Measurements from ENCODE around the gene HCFC2.

DNA sequence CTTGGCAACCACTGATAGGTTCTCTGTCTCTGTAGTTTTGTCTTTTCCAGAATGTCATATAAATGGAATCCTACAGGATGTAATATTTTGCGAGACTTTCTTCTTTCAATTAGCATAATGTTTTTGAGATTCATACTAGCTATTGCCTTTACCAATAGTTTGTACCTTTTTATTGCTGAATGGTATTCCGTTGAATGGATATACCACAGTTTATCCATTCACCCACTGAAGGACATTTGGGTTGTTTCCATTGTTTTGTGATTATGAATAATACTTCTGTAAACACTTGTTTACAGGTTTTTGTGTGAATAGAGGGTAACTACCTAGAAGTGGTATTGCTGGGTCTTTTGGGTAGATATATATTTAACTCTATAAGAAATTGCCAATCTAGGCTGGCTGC, 40.6 kb upstream of the HCFC2 start:
- TF ChIP-seq, protein P1, sequence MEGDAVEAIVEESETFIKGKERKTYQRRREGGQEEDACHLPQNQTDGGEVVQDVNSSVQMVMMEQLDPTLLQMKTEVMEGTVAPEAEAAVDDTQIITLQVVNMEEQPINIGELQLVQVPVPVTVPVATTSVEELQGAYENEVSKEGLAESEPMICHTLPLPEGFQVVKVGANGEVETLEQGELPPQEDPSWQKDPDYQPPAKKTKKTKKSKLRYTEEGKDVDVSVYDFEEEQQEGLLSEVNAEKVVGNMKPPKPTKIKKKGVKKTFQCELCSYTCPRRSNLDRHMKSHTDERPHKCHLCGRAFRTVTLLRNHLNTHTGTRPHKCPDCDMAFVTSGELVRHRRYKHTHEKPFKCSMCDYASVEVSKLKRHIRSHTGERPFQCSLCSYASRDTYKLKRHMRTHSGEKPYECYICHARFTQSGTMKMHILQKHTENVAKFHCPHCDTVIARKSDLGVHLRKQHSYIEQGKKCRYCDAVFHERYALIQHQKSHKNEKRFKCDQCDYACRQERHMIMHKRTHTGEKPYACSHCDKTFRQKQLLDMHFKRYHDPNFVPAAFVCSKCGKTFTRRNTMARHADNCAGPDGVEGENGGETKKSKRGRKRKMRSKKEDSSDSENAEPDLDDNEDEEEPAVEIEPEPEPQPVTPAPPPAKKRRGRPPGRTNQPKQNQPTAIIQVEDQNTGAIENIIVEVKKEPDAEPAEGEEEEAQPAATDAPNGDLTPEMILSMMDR (IDR thresholded peaks at IDR 0.05), result no peak
- TF ChIP-seq POLR2AphosphoS5 (IDR thresholded peaks at IDR 0.05), result no peak
